Activated B cell treated with CpG ODN at 0.5 μM for 24 hours (primary cell): ENCODE measurements around the gene COL23A1. TPM values are rescaled to one million over a fixed set of nuclear protein-coding genes. Genes with fewer than 3 reads are reported as not detected.
"Not testable (repeated sequence)": the region's sequence is repeated elsewhere in the genome, so short reads cannot be mapped to it uniquely, and the experiment has no call there.

Experiments
- ATAC-seq: fragments of 200-7000 bp; cut with Tn5 transposase; one replicate; pipeline ENCODE4 v1.10.0; 2021; ENCODE audit warnings: low read depth, mild to moderate bottlenecking, moderate library complexity
- CTCF ChIA-PET: fragments of 350-600 bp; sonication (Branson Sonifier 250); formaldehyde crosslinking; loops from one replicate; lab custom pipeline; 2021; ENCODE audit warnings: antibody characterized with exemption; lab: Charles Lee
- POLR2A ChIA-PET: fragments of 350-600 bp; sonication (Branson Sonifier 250); formaldehyde crosslinking; loops from one replicate; lab custom pipeline; 2021; ENCODE audit warnings: antibody characterized with exemption; lab: Charles Lee
- DNase-seq: peaks from one replicate; pipeline ENCODE4 v3.0.0; 2022
- H3K27ac Mint-ChIP-seq: one replicate; pipeline ENCODE4 v1.8.0; 2020; ENCODE audit warnings: mixed read lengths
- H3K27me3 Mint-ChIP-seq: one replicate; pipeline ENCODE4 v1.8.0; 2021; ENCODE audit warnings: mixed read lengths
- H3K36me3 Mint-ChIP-seq: one replicate; pipeline ENCODE4 v1.8.0; 2021; ENCODE audit warnings: low read depth, mixed read lengths
- H3K4me1 Mint-ChIP-seq: one replicate; pipeline ENCODE4 v1.8.0; 2021; ENCODE audit warnings: mixed read lengths
- H3K4me3 Mint-ChIP-seq: one replicate; pipeline ENCODE4 v1.8.0; 2020; ENCODE audit warnings: mild to moderate bottlenecking, mixed read lengths
- H3K9me3 Mint-ChIP-seq: one replicate; pipeline ENCODE4 v1.8.0; 2020; ENCODE audit warnings: mixed read lengths
- CTCF ChIP-seq: fragments of 200-600 bp; IDR thresholded peaks from one replicate; pipeline ENCODE4 v1.8.0; 2022; ENCODE audit warnings: antibody characterized with exemption, mild to moderate bottlenecking
- intact Hi-C: fragments of 100-400 bp; cut with micrococcal nuclease; formaldehyde crosslinking; loops from one replicate; pipeline ENCODE4 v1.15.1; 2024
- total RNA-seq: library from RNA; stranded (reverse); gene quantifications from 2 replicates; pipeline ENCODE4 v1.2.3, GENCODE V29; 2022

COL23A1 gene
- total RNA-seq, 1 donor from 2014 or later = not detected

- H3K4me1 Mint-ChIP-seq = no peaks in the 10 kb centered on the region
- ChIA-PET POLR2A (no interaction called here), CTCF (no interaction called here)
- H3K9me3 Mint-ChIP-seq = peaks cover 5% of the 10 kb centered on the region
- TF ChIP-seq CTCF = no peak
- H3K27me3 Mint-ChIP-seq = no peaks in the 10 kb centered on the region
- intact Hi-C loops = no loop called here
- no peak overlapping the region for H3K4me3 Mint-ChIP-seq
- no peak for ATAC-seq
- no peaks in the 10 kb centered on the region for H3K36me3 Mint-ChIP-seq
- no peak overlapping the region for H3K27ac Mint-ChIP-seq
- DNase-seq = no peak
These were observed 284.4 kb downstream of the COL23A1 start for GRCh38 chr5:178305801-178306200.

- Mint-ChIP-seq H3K36me3 (no peaks in the 10 kb centered on the region), H3K9me3 (peaks cover 5% of the 10 kb centered on the region), H3K27ac (no peak overlapping the region), H3K4me1 (no peaks in the 10 kb centered on the region), H3K27me3 (no peaks in the 10 kb centered on the region), H3K4me3 (no peak overlapping the region)
- ChIA-PET CTCF (no interaction called here), POLR2A (no interaction called here)
- intact Hi-C loops = no loop called here
- no peak for TF ChIP-seq CTCF
- DNase-seq = no peak
- no peak for ATAC-seq
These were observed 285.2 kb downstream of the COL23A1 start for GRCh38 chr5:178304761-178305645.

GRCh38 chr5:178304016-178304415 is 286.2 kb downstream of the COL23A1 start:
- CTCF ChIA-PET = no interaction called here
- intact Hi-C loops = no loop called here
- DNase-seq (no peak), ATAC-seq (no peak)
- Mint-ChIP-seq H3K4me3 (no peak overlapping the region), H3K4me1 (no peaks in the 10 kb centered on the region), H3K27me3 (no peaks in the 10 kb centered on the region), H3K9me3 (peaks cover 5% of the 10 kb centered on the region), H3K36me3 (no peaks in the 10 kb centered on the region), H3K27ac (no peak overlapping the region)
- TF ChIP-seq CTCF = no peak
- POLR2A ChIA-PET = no interaction called here

- H3K9me3 Mint-ChIP-seq, POLR2A ChIA-PET, H3K4me1 Mint-ChIP-seq, H3K36me3 Mint-ChIP-seq, H3K27ac Mint-ChIP-seq, H3K27me3 Mint-ChIP-seq, DNase-seq, CTCF ChIA-PET, intact Hi-C loops, H3K4me3 Mint-ChIP-seq, ATAC-seq: not testable (repeated sequence)
These were observed 287.9 kb downstream of the COL23A1 start for GRCh38 chr5:178302321-178302720.

GRCh38 chr5:178301641-178302040 is 288.6 kb downstream of the COL23A1 start:
- intact Hi-C loops = no loop called here
- POLR2A ChIA-PET = no interaction called here
- Mint-ChIP-seq H3K4me1 (no peaks in the 10 kb centered on the region), H3K27ac (no peak overlapping the region), H3K27me3 (no peaks in the 10 kb centered on the region), H3K9me3 (peaks cover 5% of the 10 kb centered on the region), H3K4me3 (no peak overlapping the region), H3K36me3 (no peaks in the 10 kb centered on the region)
- TF ChIP-seq CTCF = no peak
- DNase-seq = no peak
- CTCF ChIA-PET = no interaction called here
- no peak for ATAC-seq
